ENCODE data around the gene STX2. TPM values are rescaled to one million over a fixed set of nuclear protein-coding genes. Genes with fewer than 3 reads are reported as not detected.
A peak's percentile ranks its signal among the peaks of the same experiment; 100 is the strongest.
"Not testable (repeated sequence)": the region's sequence is repeated elsewhere in the genome, so short reads cannot be mapped to it uniquely, and the experiment has no call there.

STX2 gene
- total RNA-seq (17.9 TPM), polyA plus RNA-seq (ENCODE audit: insufficient read depth in 1 of 8, insufficient read length in 8 of 8, low replicate concordance in 1 of 8) (10 to 100 TPM; 14.6 to 24.7 (median 18.0) TPM)
- long read RNA-seq, donor 1, partial matches to known transcripts, result 0 of 4 reads
- long read RNA-seq, donor 1, other reads (novel, unspliced or antisense), result 0 of 4 reads
- long read RNA-seq, donor 2, partial matches to known transcripts, result 0 of 1 reads
- long read RNA-seq, donor 2, other reads (novel, unspliced or antisense), result 0 of 1 reads
- long read RNA-seq, donor 3, transcript STX2-201 (10 exons, 3,331 nt), result major isoform, 5 of 43 reads
- long read RNA-seq, donor 3, partial matches to known transcripts, result 35 of 43 reads
- long read RNA-seq, donor 3, other reads (novel, unspliced or antisense), result 0 of 43 reads
- long read RNA-seq, donor 4, partial matches to known transcripts, result 0 of 2 reads
- long read RNA-seq, donor 4, other reads (novel, unspliced or antisense), result 0 of 2 reads
- long read RNA-seq, donor 5, transcript STX2-201 (10 exons, 3,331 nt), result major isoform, 5 of 7 reads
- long read RNA-seq, donor 5, partial matches to known transcripts, result 0 of 7 reads
- long read RNA-seq, donor 5, other reads (novel, unspliced or antisense), result 0 of 7 reads
- long read RNA-seq, donor 6, partial matches to known transcripts, result 5 of 8 reads
- long read RNA-seq, donor 6, other reads (novel, unspliced or antisense), result 0 of 8 reads
- long read RNA-seq, donor 7, partial matches to known transcripts, result 0 of 3 reads
- long read RNA-seq, donor 7, other reads (novel, unspliced or antisense), result 0 of 3 reads
- long read RNA-seq, donor 8, partial matches to known transcripts, result 0 of 3 reads
- long read RNA-seq, donor 8, other reads (novel, unspliced or antisense), result 0 of 3 reads
- long read RNA-seq, donor 9, partial matches to known transcripts, result 0 of 1 reads
- long read RNA-seq, donor 9, other reads (novel, unspliced or antisense), result 0 of 1 reads
- long read RNA-seq, donor 10, partial matches to known transcripts, result 7 of 8 reads
- long read RNA-seq, donor 10, other reads (novel, unspliced or antisense), result 0 of 8 reads
- long read RNA-seq, donor 11, partial matches to known transcripts, result 0 of 2 reads
- long read RNA-seq, donor 11, other reads (novel, unspliced or antisense), result 0 of 2 reads

DNA sequence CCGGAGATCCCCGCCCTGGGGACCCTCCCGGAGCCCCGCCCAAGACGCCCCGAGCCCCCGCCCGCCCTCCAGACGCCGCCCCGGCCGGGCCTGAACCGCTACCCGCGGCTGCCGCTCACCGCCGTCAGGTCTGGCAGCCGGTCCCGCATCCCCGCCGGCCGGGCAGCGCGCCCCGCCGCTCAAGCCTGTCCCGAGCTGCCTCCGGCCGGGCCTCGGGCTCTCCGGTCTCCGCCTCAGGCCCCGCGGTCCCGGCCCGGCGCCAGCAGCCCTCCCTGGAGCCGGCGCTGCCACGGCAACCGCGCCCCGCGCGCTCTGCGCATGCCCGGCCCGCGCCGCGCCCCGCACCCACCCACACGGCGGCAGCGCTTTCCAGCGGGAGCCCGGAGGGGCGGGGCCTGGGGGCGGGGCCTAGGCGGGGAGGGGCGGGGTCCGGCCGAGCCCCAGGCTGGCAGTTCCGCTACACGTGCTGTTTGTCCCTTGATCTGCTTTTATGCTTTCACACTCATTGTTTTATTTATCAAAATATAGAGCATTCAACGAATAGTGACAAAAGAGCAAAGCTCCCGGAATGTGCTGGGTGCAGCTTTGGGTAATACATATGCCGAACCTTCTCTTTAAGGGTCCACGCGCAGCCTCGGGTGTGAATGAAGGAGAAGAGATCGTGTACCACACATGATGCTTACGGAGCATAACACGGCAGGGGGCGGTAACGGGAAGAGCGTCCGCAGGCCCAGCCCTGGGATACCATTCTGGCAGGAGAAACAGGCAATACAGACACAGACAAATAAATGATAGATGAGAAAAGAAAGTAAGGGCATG lies at the start of gene STX2:
STX2 (minus strand) TSS at position 300 of the 819 bp plus-strand sequence; CDS start at position 149, 151 bp downstream.
- no peak within 1 kb of the TSS for H3K27ac ChIP-seq (ENCODE audit: low read length)
- no peaks in the 10 kb centered on the region for H3K27me3 ChIP-seq (ENCODE audit: control insufficient read depth, insufficient read depth, low read length)
- peak; percentile 91 for DNase-seq
- no peaks in the 10 kb centered on the region for H3K9me3 ChIP-seq (replicated peaks; ENCODE audit: control insufficient read depth, low read depth, low read length)
- under 1% methylated on average over 60 of the region's 79 CpGs for WGBS (ENCODE audit: insufficient coverage)
- H3K4me1 ChIP-seq (ENCODE audit: control insufficient read depth, insufficient read depth, low read length), result peaks cover 15% of the 10 kb centered on the region
- H3K36me3 ChIP-seq (ENCODE audit: control insufficient read depth, insufficient read depth, low read length), result peaks cover 7% of the 10 kb centered on the region
- H3K4me3 ChIP-seq (ENCODE audit: low read length), result peak within 1 kb of the TSS; percentile 62

DNA sequence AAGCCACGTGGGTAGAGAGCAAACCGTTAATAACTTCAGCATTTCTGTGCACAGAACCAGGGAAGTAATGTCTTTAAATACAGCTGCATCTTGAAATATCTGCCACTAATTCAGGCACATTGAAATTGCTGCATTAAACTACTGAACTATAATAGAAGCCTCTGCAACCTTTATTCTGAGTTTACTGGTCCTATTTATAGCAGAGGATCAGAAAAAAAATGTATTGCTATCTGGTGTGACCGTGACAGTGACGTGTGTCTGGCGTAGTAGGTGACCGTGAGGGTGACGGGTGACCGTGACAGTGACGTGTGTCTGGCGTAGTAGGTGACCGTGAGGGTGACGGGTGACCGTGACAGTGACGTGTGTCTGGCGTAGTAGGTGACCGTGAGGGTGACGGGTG lies 48.1 kb upstream of the STX2 start:
- not testable (repeated sequence) for DNase-seq; H3K9me3 ChIP-seq (replicated peaks; ENCODE audit: control insufficient read depth, low read depth, low read length); H3K4me3 ChIP-seq (ENCODE audit: low read length); H3K4me1 ChIP-seq (ENCODE audit: control insufficient read depth, insufficient read depth, low read length); H3K36me3 ChIP-seq (ENCODE audit: control insufficient read depth, insufficient read depth, low read length); H3K27ac ChIP-seq (ENCODE audit: low read length); H3K27me3 ChIP-seq (ENCODE audit: control insufficient read depth, insufficient read depth, low read length)
- WGBS (ENCODE audit: insufficient coverage), result 52% methylated on average over 2 of the region's 17 CpGs

DNA sequence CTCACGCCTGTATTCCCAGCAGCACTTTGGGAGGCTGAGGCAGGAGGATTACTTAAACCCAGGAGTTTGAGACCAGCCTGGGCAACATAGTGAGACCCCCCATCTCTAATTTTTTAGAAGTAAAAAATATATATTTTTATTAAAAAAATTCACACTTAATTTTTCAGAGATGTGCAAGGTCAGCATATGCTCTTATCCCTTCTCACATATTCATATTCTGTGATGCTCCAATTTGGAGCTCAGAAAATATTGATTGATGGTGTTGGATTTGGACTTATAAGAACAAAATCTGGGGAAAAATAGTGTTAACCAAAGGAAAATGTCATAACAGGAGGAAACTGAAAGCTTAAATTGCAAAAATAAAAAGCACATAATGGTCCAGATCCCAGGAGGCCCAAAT lies 42.5 kb upstream of the STX2 start:
- Histone ChIP-seq H3K27me3 (ENCODE audit: control insufficient read depth, insufficient read depth, low read length) (no peaks in the 10 kb centered on the region), H3K4me1 (ENCODE audit: control insufficient read depth, insufficient read depth, low read length) (no peaks in the 10 kb centered on the region), H3K9me3 (replicated peaks; ENCODE audit: control insufficient read depth, low read depth, low read length) (no peaks in the 10 kb centered on the region), H3K36me3 (ENCODE audit: control insufficient read depth, insufficient read depth, low read length) (peaks cover 10% of the 10 kb centered on the region), H3K4me3 (ENCODE audit: low read length) (no peak overlapping the region), H3K27ac (ENCODE audit: low read length) (no peak overlapping the region)
- no CpG with 5 or more reads among the region's 1 CpG for WGBS (ENCODE audit: insufficient coverage)
- DNase-seq, result no peak

DNA sequence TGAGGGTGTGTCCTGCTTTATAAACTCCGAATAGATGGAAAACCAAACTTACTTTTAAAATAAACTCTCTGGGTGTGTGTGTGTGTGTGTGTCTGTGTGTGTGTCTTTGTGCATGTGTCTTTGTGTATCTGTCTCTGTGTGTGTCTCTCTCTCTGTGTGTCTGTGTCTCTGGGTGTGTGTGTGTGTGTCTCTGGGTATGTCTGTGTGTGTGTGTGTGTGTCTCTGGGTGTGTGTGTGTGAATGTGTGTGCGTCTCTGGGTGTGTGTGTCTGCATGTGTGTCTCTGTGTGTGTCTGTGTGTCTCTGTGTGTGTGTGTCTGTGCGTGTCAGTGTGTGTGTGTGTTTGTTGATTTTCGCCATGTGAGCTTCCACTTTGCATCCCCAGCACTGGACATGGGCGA lies 42.0 kb upstream of the STX2 start:
- no peak for DNase-seq
- H3K9me3 ChIP-seq (replicated peaks; ENCODE audit: control insufficient read depth, low read depth, low read length), result no peaks in the 10 kb centered on the region
- WGBS (ENCODE audit: insufficient coverage), result no CpG with 5 or more reads among the region's 5 CpGs

DNA sequence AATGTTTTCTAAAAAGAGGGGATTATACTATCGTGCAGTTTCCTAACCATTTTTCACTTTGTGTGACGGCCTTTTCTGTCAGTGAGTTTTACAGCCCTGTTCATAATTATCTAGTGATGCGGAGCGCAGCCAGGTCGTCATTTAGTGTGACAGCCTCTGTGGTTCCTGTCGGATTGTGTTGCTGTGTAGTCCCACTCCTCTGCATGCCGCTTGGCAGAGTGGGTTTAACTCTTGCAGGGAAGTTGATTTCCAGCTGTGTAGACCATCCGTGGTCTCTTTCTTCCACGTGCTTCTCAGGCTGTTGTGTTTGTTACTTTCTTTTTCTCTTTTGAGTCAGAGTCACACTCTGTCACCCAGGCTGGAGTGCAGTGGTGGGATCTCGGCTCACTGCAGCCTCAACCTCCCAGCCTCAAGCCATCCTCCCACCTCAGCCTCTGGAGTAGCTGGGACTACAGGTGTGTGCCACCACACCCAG lies 41.4 kb upstream of the STX2 start:
- Histone ChIP-seq H3K9me3 (replicated peaks; ENCODE audit: control insufficient read depth, low read depth, low read length) (no peaks in the 10 kb centered on the region), H3K36me3 (ENCODE audit: control insufficient read depth, insufficient read depth, low read length) (peaks cover 17% of the 10 kb centered on the region), H3K27me3 (ENCODE audit: control insufficient read depth, insufficient read depth, low read length) (no peaks in the 10 kb centered on the region), H3K27ac (ENCODE audit: low read length) (no peak overlapping the region), H3K4me3 (ENCODE audit: low read length) (no peak overlapping the region), H3K4me1 (ENCODE audit: control insufficient read depth, insufficient read depth, low read length) (no peaks in the 10 kb centered on the region)
- DNase-seq, result no peak
- 4% methylated on average over 7 of the region's 10 CpGs for WGBS (ENCODE audit: insufficient coverage)

More for the DNA sequence above, 42.0 kb upstream of the STX2 start:
- Histone ChIP-seq H3K36me3 (ENCODE audit: control insufficient read depth, insufficient read depth, low read length) (peaks cover 12% of the 10 kb centered on the region), H3K4me1 (ENCODE audit: control insufficient read depth, insufficient read depth, low read length) (no peaks in the 10 kb centered on the region), H3K4me3 (ENCODE audit: low read length) (no peak overlapping the region), H3K27me3 (ENCODE audit: control insufficient read depth, insufficient read depth, low read length) (no peaks in the 10 kb centered on the region), H3K27ac (ENCODE audit: low read length) (no peak overlapping the region)

DNA sequence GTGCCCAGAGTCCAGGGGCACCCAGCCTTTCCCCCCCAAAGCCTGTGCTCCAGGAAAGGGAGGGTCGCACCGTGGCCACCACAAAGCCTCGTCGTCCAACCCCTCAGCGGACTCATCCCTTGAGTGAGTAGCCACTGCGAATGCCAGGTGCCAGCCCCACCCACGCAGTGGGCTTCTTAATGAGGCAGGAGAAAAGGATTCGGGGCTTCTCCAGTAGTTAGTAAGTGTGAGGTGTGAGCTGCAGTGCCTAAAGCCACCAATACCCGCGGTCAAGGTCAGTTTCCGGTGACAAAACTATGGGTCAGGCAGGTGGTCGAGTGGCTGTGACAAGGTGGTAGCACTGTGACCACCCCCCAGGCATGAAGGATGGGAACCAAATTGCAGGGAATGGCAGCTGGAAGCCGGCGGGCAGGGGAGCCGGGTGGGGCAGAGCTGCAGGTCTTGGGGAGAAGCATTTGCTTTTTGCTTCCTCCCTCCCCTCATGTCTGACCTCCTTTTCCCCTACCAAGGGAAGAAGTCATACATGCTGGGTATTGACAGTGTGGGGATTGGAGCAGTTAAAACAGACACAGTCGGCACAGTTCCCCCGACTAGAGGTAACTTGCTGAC lies 40.8 kb upstream of the STX2 start:
- DNase-seq, result no peak
- no peaks in the 10 kb centered on the region for H3K9me3 ChIP-seq (replicated peaks; ENCODE audit: control insufficient read depth, low read depth, low read length)
- H3K4me3 ChIP-seq (ENCODE audit: low read length), result no peak overlapping the region
- H3K36me3 ChIP-seq (ENCODE audit: control insufficient read depth, insufficient read depth, low read length), result peaks cover 22% of the 10 kb centered on the region
- 58% methylated on average over 8 of the region's 17 CpGs for WGBS (ENCODE audit: insufficient coverage)
- no peaks in the 10 kb centered on the region for H3K4me1 ChIP-seq (ENCODE audit: control insufficient read depth, insufficient read depth, low read length)
- no peaks in the 10 kb centered on the region for H3K27me3 ChIP-seq (ENCODE audit: control insufficient read depth, insufficient read depth, low read length)
- H3K27ac ChIP-seq (ENCODE audit: low read length), result no peak overlapping the region

DNA sequence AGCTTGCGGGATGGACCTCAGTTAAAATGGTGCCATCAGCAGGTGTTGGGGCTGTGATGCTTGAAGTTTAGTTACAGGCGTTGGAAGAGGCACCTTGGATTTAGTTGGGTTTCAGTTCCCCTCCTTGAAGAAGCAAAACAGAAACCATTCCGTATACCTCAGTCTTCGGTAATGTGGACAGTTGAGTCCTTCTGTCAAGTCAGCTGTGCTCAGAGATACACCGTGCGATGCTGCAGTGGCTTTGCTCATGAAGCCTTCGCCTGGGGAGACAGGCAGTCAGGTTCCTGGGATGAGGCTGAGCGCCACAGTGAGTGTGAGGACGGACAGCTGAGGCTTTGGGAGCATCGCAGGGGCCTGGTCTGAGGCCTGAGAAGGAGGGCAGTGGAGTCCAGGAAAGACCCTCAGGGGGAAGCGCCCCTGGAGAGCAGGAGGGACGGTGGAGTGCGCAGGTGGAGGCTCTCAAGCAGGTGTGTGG lies 40.2 kb upstream of the STX2 start:
- Histone ChIP-seq H3K27ac (ENCODE audit: low read length) (no peak overlapping the region), H3K4me3 (ENCODE audit: low read length) (no peak overlapping the region), H3K36me3 (ENCODE audit: control insufficient read depth, insufficient read depth, low read length) (peaks cover 29% of the 10 kb centered on the region), H3K9me3 (replicated peaks; ENCODE audit: control insufficient read depth, low read depth, low read length) (no peaks in the 10 kb centered on the region), H3K4me1 (ENCODE audit: control insufficient read depth, insufficient read depth, low read length) (no peaks in the 10 kb centered on the region), H3K27me3 (ENCODE audit: control insufficient read depth, insufficient read depth, low read length) (no peaks in the 10 kb centered on the region)
- DNase-seq, result no peak
- WGBS (ENCODE audit: insufficient coverage), result 74% methylated on average over 12 of the region's 13 CpGs

DNA sequence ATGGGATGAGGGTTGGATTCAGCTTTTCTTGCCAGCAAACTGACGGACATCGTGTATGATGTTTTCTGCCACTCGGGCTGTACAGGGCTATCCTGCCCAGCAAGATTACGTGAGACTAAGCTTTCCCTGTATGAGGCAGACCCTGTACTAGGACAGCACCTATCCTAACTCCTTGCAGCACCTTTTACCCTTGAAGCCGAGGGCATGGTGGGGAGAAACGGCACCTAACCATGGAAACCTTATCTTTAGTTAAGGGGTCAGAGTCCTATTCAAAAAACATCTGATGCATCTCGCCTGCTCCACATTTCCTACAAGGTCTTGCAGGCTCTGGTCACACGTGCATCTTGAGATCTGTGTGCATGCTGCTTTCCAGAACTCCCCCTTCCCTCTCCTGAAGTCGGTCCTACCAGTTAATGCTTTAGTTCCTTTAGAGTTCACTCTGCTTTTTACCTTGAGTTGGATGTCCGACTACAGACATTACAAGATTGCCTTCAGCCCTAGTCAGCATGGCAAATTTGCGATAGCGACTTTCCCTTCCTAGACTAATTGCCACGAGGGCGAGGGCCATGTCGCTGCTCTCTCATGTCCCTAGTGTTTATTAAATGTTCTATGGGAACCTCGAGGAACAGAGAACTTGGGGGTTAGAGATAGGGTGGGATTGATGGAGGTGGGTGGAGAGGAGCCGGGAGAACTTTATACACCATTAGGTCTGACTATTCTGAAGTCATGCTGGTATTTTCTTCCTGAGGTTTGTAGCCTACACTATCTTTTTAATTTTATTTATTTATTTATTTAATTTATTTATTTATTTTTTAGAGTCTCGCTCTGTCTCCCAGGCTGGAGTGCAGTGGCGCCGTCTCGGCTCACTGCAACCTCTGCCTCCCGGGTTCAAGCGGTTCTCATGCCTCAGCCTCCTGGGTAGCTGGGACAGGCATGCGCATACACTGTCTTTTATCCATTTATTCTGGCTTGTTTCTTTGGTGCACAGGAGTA lies 39.4 kb upstream of the STX2 start:
- 55% methylated on average over 7 of the region's 24 CpGs for WGBS (ENCODE audit: insufficient coverage)
- H3K4me3 ChIP-seq (ENCODE audit: low read length), result no peak overlapping the region
- H3K9me3 ChIP-seq (replicated peaks; ENCODE audit: control insufficient read depth, low read depth, low read length), result no peaks in the 10 kb centered on the region
- DNase-seq, result no peak
- no peak overlapping the region for H3K27ac ChIP-seq (ENCODE audit: low read length)
- peaks cover 36% of the 10 kb centered on the region for H3K36me3 ChIP-seq (ENCODE audit: control insufficient read depth, insufficient read depth, low read length)
- H3K27me3 ChIP-seq (ENCODE audit: control insufficient read depth, insufficient read depth, low read length), result no peaks in the 10 kb centered on the region
- H3K4me1 ChIP-seq (ENCODE audit: control insufficient read depth, insufficient read depth, low read length), result peaks cover 5% of the 10 kb centered on the region
